Measurements from ENCODE around the gene ZNF148.

Gene ZNF148

DNA sequence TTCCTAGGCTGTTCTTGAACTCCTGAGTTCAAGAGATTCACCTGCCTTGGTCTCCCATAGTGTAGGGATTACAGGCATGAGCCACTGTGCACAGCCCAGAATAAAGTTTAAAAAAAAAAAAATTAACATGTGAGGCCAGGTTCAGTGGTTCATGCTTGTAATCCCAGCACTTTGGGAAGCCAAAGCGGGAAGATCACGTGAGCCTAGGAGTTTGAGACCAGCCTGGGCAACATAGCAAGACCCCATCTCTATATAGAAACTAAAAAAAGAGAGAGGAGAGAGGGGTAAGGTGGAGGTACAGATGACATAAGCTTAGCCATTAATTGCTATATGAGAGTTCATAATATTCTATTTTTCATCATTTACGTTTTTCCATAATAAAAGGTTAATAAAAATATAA lies 21.5 kb downstream of the ZNF148 start:
- POLR2A ChIA-PET = no interaction called here

DNA sequence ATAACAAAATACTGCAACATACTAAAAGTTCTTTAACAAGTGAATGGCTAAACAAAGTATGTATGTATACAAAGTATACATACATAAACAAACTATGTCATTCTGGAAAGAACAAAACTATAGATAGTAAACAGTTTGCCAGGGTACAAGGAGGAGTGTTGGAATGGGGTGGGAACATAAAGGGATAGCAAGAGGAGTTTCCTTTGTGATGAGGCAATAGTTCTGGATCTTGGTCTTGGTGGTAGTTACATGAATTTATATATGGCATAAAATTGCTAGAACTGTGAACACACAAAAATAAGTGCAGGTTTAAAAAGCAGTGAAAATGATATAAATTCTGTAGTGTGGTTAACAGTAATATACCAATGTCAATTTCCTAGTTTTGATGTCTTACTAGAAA lies 22.0 kb downstream of the ZNF148 start:
- no peak for DNase-seq (ENCODE audit: low read depth, low spot score)
- POLR2A ChIA-PET = no interaction called here
- TF ChIP-seq, protein P1, sequence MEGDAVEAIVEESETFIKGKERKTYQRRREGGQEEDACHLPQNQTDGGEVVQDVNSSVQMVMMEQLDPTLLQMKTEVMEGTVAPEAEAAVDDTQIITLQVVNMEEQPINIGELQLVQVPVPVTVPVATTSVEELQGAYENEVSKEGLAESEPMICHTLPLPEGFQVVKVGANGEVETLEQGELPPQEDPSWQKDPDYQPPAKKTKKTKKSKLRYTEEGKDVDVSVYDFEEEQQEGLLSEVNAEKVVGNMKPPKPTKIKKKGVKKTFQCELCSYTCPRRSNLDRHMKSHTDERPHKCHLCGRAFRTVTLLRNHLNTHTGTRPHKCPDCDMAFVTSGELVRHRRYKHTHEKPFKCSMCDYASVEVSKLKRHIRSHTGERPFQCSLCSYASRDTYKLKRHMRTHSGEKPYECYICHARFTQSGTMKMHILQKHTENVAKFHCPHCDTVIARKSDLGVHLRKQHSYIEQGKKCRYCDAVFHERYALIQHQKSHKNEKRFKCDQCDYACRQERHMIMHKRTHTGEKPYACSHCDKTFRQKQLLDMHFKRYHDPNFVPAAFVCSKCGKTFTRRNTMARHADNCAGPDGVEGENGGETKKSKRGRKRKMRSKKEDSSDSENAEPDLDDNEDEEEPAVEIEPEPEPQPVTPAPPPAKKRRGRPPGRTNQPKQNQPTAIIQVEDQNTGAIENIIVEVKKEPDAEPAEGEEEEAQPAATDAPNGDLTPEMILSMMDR (IDR thresholded peaks at IDR 0.05; ENCODE audit: insufficient read depth, low read length, missing control alignments) = no peak
- CTCF ChIA-PET = interaction anchor here (0.6 kb wide), 1 partner anchor 21 kb away, joined by 3 read pairs; no protein-coding TSS in a partner anchor
- no peak overlapping the region for H3K4me3 ChIP-seq (ENCODE audit: low read depth, low read length)

More for the DNA sequence above, 21.5 kb downstream of the ZNF148 start:
- H3K4me3 ChIP-seq (ENCODE audit: low read depth, low read length) = no peak overlapping the region
- TF ChIP-seq, protein P1 (IDR thresholded peaks at IDR 0.05; ENCODE audit: insufficient read depth, low read length, missing control alignments) = no peak
- CTCF ChIA-PET = interaction anchor here (0.6 kb wide), 1 partner anchor 255 kb away, joined by 3 read pairs; no protein-coding TSS in a partner anchor
- no peak for DNase-seq (ENCODE audit: low read depth, low spot score)

DNA sequence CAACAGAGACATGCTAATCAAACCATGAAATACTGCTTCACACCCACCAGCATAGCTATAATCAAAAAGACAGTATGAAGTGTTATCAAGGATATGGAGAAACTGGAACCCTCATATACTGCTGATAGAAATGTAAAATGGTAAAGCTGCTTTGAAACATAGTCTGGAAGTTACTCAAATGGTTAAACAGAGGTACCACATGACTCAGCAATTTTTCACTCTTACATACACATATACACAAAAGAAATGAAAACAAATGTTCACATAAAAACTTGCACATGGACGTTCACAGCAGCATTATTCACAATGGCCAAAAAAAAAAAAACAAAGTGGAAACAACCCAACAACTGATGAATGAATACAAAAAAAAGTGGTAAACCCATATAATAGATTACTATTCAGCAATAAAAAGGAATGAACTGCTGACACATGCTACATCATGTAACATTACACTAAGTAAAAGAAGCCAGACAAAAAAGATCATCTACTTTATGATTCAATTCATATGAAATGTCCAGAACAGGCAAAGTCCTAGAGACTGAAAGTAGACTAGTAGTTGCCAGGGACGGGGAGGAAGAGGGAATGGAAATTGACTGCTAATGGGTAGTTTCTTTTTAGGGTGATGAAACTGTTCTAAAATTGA lies 23.2 kb downstream of the ZNF148 start:
- TF ChIP-seq, protein P1 (IDR thresholded peaks at IDR 0.05; ENCODE audit: insufficient read depth, low read length, missing control alignments) = no peak
- POLR2A ChIA-PET = no interaction called here
- CTCF ChIA-PET = no interaction called here
- H3K4me3 ChIP-seq (ENCODE audit: low read depth, low read length) = no peak overlapping the region
- DNase-seq (ENCODE audit: low read depth, low spot score) = no peak

DNA sequence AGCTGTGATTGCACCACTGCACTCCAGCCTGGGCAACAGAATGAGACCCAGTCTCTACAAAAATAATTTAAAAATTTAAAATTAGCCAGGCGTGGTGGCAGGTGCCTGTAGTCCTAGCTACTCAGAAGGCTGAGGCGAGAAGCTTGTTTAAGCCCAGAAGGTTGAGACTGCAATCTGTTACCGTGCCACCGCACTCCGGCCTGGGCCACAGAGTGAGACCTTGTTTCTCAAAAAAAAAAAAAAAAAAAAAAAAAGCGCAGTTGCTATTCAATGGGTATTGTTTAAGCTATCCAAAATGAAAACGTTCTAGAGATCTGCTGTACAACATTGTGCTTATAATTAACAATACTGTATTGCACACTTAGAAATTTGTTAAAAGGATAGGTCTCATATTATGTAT lies 24.0 kb downstream of the ZNF148 start:
- TF ChIP-seq, protein P1 (IDR thresholded peaks at IDR 0.05; ENCODE audit: insufficient read depth, low read length, missing control alignments) = no peak
- ChIA-PET CTCF (no interaction called here), POLR2A (no interaction called here)
- no peak overlapping the region for H3K4me3 ChIP-seq (ENCODE audit: low read depth, low read length)
- no peak for DNase-seq (ENCODE audit: low read depth, low spot score)

DNA sequence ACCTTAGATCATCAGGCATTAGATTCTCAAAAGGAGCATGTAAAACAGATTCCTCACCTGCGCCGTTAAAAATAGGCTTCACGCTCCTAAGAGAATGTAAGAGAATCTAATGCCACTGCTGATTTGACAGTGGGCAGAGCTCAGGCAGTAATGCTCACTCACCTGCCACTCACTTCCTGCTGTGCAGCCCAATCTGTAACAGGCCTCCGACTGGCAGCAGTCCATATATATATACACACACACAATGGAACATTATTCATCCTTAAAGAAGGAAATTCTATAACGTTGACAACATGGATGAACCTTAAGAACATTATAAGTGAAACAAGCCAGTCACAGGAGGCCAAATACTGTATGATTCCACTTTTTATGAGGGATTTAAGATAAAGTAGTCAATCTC lies 24.5 kb downstream of the ZNF148 start:
- TF ChIP-seq, protein P1 (IDR thresholded peaks at IDR 0.05; ENCODE audit: insufficient read depth, low read length, missing control alignments) = no peak
- CTCF ChIA-PET = no interaction called here
- H3K4me3 ChIP-seq (ENCODE audit: low read depth, low read length) = no peak overlapping the region
- no peak for DNase-seq (ENCODE audit: low read depth, low spot score)
- POLR2A ChIA-PET = no interaction called here

DNA sequence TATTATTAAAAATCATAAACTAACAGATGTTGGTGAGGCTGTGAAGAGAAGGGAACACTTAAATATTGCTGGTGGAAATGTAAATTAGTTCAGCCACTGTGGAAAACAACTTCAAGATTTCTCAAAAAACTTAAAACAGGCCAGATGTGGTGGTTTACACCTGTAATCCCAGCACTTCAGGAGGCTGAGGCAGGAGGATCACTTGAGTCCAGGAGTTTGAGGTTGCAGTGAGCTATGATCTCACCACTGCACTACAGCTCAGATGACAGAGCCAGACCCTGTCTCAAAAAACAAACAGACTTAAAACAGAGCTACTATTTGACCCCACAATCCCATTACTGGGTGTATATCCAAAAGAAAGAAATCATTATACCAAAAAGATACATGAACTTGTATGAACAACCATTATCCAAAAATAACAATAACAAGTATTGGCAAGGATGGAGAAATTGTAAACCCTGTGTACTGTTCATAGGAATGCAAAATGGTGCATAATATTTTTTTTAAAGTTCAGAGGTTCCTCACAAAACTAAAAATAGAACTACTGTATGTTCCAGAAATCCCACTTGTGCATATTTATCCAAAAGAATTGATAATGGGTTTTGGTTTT lies 25.5 kb downstream of the ZNF148 start:
- DNase-seq (ENCODE audit: low read depth, low spot score) = no peak
- H3K4me3 ChIP-seq (ENCODE audit: low read depth, low read length) = no peak overlapping the region
- TF ChIP-seq, protein P1 (IDR thresholded peaks at IDR 0.05; ENCODE audit: insufficient read depth, low read length, missing control alignments) = no peak
- CTCF ChIA-PET = no interaction called here
- POLR2A ChIA-PET = no interaction called here
